Stomach (tissue), 9 donors: ENCODE data around the gene RUNX1. TPM values are rescaled to one million over a fixed set of nuclear protein-coding genes. Genes with fewer than 3 reads are reported as not detected.

Source experiments
- DNase-seq, 2 donors: peaks; one replicate each; pipeline versions ENCODE4 v3.0.0 to v3.0.0-alpha.2; 2013 to 2019
- H3K27ac ChIP-seq, 5 donors: fragments of 200-600 bp in 4 of 5; sonication (generic) in 4 of 5; one replicate each; pipeline ENCODE4 v1.5.1; 2013 to 2019; ENCODE audit warnings: mild to moderate bottlenecking in 1 of 5, moderate library complexity in 1 of 5
- H3K27me3 ChIP-seq, 3 donors: fragments of 200-600 bp; sonication (generic); one replicate each; pipeline ENCODE4 v1.5.1; 2017 to 2019; ENCODE audit warnings: mixed run types in 1 of 3
- H3K36me3 ChIP-seq, 4 donors: fragments of 200-600 bp; sonication (generic); 1 replicate in 3 of 4; 2 replicates in 1 of 4; pipeline ENCODE4 v1.5.1; 2016 to 2019
- H3K4me1 ChIP-seq, 4 donors: fragments of 200-600 bp; sonication (generic); one replicate each; pipeline ENCODE4 v1.5.1; 2016 to 2019
- H3K4me3 ChIP-seq, 4 donors: fragments of 200-600 bp; sonication (generic) in 3 of 4; one replicate each; pipeline ENCODE4 v1.5.1; 2016 to 2019; ENCODE audit warnings: mild to moderate bottlenecking in 1 of 4
- H3K9me3 ChIP-seq, 4 donors: fragments of 200-600 bp; sonication (generic); one replicate each; pipeline ENCODE4 v1.5.1; 2016 to 2019
- EP300 ChIP-seq: sonication (generic); formaldehyde crosslinking; IDR thresholded peaks from one replicate; pipeline ENCODE4 v1.6.1; 2017; ENCODE audit warnings: antibody characterized with exemption
- POLR2A ChIP-seq, 4 donors: fragments of 450-650 bp; IDR thresholded peaks; one replicate each; pipeline ENCODE4 v1.6.1; 2016; ENCODE audit warnings: antibody characterized with exemption in 4 of 4, control low read depth in 2 of 4, mild to moderate bottlenecking in 1 of 4, moderate library complexity in 1 of 4
- POLR2AphosphoS5 ChIP-seq, 3 donors: sonication (generic); formaldehyde crosslinking; IDR thresholded peaks; one replicate each; pipeline ENCODE4 v1.6.1; 2016; ENCODE audit warnings: antibody characterized with exemption in 3 of 3
- WGBS, 5 donors: extraction: QIAGEN DNeasy Blood & Tissue Kit in 3 of 5; methylation state at CpG; one replicate each; pipeline versions ENCODE4 v1.1.5 to v1.1.7; 2013 to 2018; 5-methylcytosine and 5-hydroxymethylcytosine counted together
- intact Hi-C: fragments of 100-400 bp; cut with DNase I; formaldehyde crosslinking; loops from one replicate; pipeline ENCODE4 v1.15.1; 2023; ENCODE audit warnings: low total_unique reads
- polyA plus RNA-seq, 3 donors: library from polyadenylated mRNA; stranded (reverse); fragments of 200-250 nt; gene quantifications; one replicate each; pipeline ENCODE4 v1.2.3, GENCODE V29; 2013
- total RNA-seq, 5 donors: library from RNA; depleted of rRNA; stranded (reverse); fragments of >200 nt; gene quantifications; one replicate each; pipeline versions ENCODE4 v1.1.0 to v1.2.3, GENCODE V29; 2014 to 2016
- TF ChIP-seq, protein P1 (sequence below), 7 experiments: fragments of 450-650 bp in 4 of 7; fragments of 200-600 bp in 3 of 7; sonication (generic) in 3 of 7; IDR thresholded peaks; one replicate each; pipeline ENCODE4 v1.5.1; 2016 to 2019; ENCODE audit warnings: antibody characterized with exemption in 7 of 7, control low read depth in 2 of 7, mild to moderate bottlenecking in 1 of 7
- donor health status: healthy with polysubstance abuse.
- donor health status: Bipolar disorder and iron deficiency.
- donor health status: healthy.

Gene RUNX1
- total and polyA plus RNA-seq, 8 donors = 8.0 to 213 (median 40.0) TPM

DNA sequence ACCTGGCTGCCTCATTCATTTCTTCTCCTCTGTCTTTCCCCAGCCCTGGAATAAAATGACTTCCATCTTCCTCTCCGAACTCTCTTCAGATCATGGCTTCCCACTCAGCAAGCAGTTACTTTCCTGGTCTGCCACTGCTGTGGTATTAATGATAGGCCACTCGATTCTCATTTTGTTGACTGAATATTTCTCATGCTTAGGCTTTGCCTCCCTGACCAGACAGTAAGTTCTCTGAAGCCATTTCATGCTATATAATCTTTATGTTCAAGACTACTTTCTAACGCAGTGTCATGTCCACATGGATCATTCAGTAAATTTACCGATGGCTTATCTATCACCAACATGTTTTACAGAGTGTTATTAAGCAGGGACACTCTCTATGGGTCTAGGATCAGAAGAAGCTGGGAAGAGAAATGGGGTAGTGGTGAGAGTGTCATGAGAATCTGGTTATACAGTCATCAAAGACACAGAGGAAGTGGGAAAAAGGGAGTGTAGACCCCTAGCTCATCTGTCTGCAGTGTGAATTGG is 20.6 kb downstream of the RUNX1 start:
- H3K27ac ChIP-seq = peak overlapping the region in 2 of 5 donors; percentile 7 to 84
- WGBS, 5 donors = 89 to 95% (median 92%) methylated on average over 4 of the region's 4 CpGs

DNA sequence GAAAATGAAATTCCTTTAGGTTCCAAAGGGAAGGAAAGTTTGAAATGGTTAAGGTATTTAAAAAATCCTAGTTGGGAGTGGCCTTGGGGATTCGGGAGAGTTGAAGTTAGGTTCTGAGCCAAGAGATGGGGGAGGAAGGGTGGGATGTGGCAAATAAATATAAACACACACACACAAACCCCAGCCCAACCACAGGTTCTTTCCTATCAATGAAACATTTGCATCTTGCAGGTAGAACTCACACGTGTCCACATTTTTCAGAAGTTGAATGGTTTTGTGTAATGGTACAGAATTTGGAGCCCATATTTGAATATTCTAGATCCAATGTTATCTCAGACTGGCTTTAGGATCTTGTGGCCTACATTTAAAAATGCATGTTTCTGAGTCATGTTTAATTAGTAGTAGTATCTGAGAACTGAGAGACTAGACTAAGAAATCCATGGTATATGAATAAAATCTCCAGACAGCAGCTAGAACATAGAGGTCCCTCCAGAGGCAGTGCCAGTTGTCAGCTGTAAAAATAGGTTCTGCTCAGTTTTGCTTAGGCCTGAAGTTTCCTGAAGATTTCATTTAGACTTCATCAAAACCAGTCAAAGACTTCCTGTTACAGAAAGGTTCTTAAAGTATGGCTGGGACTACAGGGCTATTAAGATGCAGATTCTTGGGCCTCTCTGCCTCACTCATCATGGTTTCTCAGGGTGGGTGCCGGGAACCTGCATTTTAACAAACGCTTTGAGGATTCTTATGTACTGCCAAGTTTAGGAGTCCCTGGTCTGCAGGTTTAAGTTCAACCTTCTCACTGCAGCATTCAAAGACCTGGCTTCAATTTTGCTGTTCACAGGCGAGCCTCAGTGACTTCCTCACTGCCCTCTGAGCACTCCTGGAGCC is 21.3 kb downstream of the RUNX1 start:
- Histone ChIP-seq H3K27me3 (no peaks in the 10 kb centered on the region), H3K27ac (peak overlapping the region in 4 of 5 donors; percentile 24 to 84 (median 70)), H3K9me3 (no peaks in the 10 kb centered on the region), H3K4me1 (peaks cover 0 to 23% (median 16%) of the 10 kb centered on the region in 4 donors), H3K4me3 (no peak overlapping the region), H3K36me3 (no peaks in the 10 kb centered on the region)
- intact Hi-C loops = no loop called here
- DNase-seq = no peak
- 70 to 73% (median 71%) methylated on average over 5 of the region's 5 CpGs for WGBS, 5 donors
- TF ChIP-seq EP300 (no peak), POLR2AphosphoS5 (IDR thresholded peaks at IDR 0.05) (no peak), POLR2A (IDR thresholded peaks at IDR 0.05) (no peak)
- TF ChIP-seq, protein P1, sequence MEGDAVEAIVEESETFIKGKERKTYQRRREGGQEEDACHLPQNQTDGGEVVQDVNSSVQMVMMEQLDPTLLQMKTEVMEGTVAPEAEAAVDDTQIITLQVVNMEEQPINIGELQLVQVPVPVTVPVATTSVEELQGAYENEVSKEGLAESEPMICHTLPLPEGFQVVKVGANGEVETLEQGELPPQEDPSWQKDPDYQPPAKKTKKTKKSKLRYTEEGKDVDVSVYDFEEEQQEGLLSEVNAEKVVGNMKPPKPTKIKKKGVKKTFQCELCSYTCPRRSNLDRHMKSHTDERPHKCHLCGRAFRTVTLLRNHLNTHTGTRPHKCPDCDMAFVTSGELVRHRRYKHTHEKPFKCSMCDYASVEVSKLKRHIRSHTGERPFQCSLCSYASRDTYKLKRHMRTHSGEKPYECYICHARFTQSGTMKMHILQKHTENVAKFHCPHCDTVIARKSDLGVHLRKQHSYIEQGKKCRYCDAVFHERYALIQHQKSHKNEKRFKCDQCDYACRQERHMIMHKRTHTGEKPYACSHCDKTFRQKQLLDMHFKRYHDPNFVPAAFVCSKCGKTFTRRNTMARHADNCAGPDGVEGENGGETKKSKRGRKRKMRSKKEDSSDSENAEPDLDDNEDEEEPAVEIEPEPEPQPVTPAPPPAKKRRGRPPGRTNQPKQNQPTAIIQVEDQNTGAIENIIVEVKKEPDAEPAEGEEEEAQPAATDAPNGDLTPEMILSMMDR (IDR thresholded peaks at IDR 0.05) = no peak

More for the DNA sequence above, 20.6 kb downstream of the RUNX1 start:
- TF ChIP-seq POLR2AphosphoS5 (IDR thresholded peaks at IDR 0.05) = no peak
- TF ChIP-seq POLR2A (IDR thresholded peaks at IDR 0.05) = no peak
- TF ChIP-seq, protein P1 (IDR thresholded peaks at IDR 0.05) = no peak
- no peak for TF ChIP-seq EP300
- intact Hi-C loops = no loop called here
- Histone ChIP-seq H3K4me3 (no peak overlapping the region), H3K9me3 (no peaks in the 10 kb centered on the region), H3K36me3 (no peaks in the 10 kb centered on the region), H3K27me3 (no peaks in the 10 kb centered on the region), H3K4me1 (peaks cover 0 to 23% (median 16%) of the 10 kb centered on the region in 4 donors)
- no peak for DNase-seq

DNA sequence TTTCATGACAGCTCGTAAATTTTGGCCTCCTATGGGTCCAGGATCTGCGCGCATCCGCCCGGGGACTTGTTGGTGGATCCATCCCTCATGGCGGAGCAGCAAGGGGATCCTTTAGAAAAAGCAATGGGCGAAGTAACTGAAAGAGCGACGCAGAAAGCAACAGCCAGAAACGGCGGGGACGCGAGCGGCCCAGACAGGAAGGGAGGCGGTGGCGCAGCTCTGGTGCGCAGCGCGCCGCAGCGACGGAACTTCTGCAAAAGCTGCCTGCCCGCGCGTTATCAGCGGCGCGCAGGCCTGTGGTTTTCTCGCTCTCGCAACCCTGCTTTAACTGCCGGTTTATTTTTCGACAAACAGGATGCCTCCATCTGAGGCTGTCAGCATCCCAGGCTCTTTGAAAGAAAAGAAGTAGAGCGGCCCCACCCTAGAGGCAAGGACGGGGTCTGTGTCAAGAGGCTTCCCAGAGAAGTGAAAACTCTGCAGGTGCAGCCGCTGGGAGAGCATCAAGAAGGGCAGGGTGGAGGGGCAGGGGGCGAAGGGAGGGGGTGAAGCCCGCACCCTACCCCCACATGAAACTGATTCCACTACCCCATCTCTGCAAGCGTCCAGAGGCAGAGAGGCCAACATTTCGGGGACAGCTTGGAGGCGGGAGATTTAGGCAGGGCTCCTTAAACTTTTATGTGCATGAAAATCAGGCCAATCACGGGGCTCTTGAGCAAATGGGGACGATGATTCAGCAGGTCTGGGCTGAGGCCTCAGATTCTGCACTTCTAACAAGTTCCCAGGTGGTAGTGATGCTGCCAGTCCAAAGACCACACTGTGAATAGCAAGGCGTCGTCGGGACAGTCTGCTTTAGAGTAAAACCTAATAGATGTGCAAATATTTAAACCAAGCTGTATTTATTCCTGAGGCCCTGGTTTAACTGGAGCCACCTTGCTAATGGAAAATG is 22.2 kb downstream of the RUNX1 start:
- intact Hi-C loops = no loop called here
- WGBS, 5 donors = 15 to 20% (median 18%) methylated on average over 38 to 45 of the region's 45 CpGs
- Histone ChIP-seq H3K4me1 (peaks cover 6 to 31% (median 20%) of the 10 kb centered on the region in 4 donors), H3K9me3 (no peaks in the 10 kb centered on the region), H3K4me3 (peak overlapping the region; percentile 3 to 33 (median 26)), H3K27me3 (no peaks in the 10 kb centered on the region), H3K36me3 (no peaks in the 10 kb centered on the region), H3K27ac (peak overlapping the region; percentile 24 to 84 (median 59))
- TF ChIP-seq, protein P1 (IDR thresholded peaks at IDR 0.05) = no peak
- TF ChIP-seq EP300 (no peak), POLR2AphosphoS5 (IDR thresholded peaks at IDR 0.05) (peak in 2 of 3 donors; percentile 28 to 55)
- DNase-seq = peak; percentile 74 to 89

DNA sequence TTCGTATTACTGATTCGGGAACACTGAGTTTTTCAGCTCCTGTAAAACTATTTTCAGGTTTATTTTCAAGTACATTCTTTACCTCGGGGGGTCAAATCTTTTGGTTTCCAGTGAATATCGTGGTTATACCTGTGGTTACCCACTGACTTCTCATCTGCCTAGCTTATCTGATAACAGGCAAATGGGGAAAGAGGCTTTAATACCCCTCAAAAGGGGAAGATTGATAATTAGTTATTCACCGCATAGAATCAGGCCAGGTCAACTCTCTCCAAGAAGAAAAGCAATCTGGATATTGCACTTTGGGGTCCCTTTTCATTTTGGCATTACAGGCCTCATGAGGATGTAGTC is 23.0 kb downstream of the RUNX1 start:
- peak overlapping the region in 4 of 5 donors; percentile 24 to 84 (median 70) for H3K27ac ChIP-seq
- no peaks in the 10 kb centered on the region for H3K36me3 ChIP-seq
- WGBS, 5 donors = 63 to 78% (median 73%) methylated on average over 5 of the region's 5 CpGs
- intact Hi-C loops = no loop called here
- no peaks in the 10 kb centered on the region for H3K9me3 ChIP-seq
- H3K4me3 ChIP-seq = peak overlapping the region in 1 of 4 donors; percentile 23
- H3K4me1 ChIP-seq = peaks cover 6 to 38% (median 26%) of the 10 kb centered on the region in 4 donors
- no peaks in the 10 kb centered on the region for H3K27me3 ChIP-seq
- TF ChIP-seq POLR2A (IDR thresholded peaks at IDR 0.05) = no peak
- TF ChIP-seq, protein P1 (IDR thresholded peaks at IDR 0.05) = no peak
- DNase-seq = no peak
